IPS-NIHi7 (cell line): ENCODE results near the gene CAMTA1.
"Not testable (repeated sequence)": the region's sequence is repeated elsewhere in the genome, so short reads cannot be mapped to it uniquely, and the experiment has no call there.

Experiments used
- DNase-seq: peaks from one replicate; pipeline ENCODE4 v3.0.0; 2012; ENCODE audit warnings: mixed read lengths; ENCODE audit errors: extremely low spot score

The CAMTA1 gene

GRCh38 chr1:7302873-7303272 lies 517.6 kb downstream of the CAMTA1 start:
- no peak for DNase-seq

DNA sequence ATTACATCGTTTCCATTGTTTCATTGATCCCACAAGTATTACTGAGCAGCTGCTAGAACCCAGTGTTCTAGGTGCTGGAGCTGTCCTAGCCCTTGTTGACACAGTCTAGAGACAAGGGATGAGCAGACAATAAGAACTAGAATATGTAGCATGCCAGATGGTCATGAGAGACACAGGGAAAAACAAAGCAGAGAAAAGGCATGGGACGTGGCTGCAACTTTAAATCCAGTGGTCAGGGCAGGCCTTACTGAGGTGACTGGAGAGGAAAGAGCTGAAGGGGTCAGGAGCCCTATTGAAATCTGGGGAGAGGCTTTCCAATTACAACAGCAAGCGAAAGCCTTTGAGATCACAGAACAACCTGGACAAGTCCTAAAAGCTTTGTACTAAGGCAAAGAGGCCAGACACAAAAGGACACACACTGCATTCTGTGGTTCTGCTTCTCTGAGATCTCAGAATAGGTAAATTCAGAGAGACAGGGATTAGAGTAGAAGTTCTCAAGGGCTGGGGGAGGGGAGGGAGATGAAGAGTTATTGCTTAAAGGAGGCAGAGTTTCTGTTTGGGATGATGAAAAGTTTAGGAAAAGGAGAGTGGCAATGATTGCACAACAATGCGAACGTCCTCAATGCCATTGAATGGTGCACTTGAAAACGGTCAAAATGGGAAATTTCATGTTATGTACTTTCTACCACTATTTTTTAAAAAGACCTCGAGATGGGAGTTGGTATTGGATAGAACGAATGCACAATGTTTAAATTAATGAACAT lies 518.5 kb downstream of the CAMTA1 start:
- no peak for DNase-seq

GRCh38 chr1:7313081-7313546 lies 527.9 kb downstream of the CAMTA1 start:
- no peak for DNase-seq

DNA sequence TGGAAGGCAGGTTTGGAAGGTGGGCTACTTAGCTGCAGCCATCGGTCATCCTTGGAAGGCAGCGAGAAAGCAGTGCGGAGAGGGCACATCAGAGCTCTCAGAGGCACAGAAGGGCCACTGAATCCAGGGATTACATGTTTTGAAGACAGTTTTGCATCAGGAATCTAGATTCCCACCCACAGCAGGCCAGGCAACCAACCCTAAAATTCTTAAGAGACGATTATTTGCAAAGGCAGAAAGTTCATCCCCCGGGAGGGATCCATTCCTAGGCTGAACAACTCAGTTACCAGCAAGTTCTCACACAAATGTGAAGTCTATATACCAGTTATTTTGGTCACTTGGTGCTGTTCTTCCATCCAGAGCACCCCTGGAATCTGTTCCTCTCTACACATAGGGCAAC lies 528.6 kb downstream of the CAMTA1 start:
- DNase-seq, result no peak

GRCh38 chr1:7315316-7315715 lies 530.1 kb downstream of the CAMTA1 start:
- no peak for DNase-seq

GRCh38 chr1:7315946-7316345 lies 530.7 kb downstream of the CAMTA1 start:
- no peak for DNase-seq

DNA sequence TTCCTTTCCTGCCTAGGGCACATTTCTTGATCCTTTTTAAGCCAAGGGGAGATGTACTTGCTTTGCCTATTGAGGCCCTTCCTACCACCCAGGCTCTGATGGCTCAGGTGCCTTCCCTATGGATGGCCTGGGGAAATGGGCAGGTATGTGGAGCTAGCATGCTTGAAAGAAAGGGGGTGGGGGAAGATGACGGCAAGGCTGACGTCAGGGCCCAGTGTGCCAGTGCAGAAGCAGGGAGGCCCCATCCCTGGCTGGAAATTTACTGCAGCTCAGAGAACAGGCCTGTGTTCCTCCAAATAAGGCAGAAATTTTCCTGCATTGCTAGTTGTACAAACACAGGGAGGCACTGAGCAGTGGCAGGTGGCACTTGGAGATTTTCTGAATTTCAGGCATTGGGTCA lies 532.6 kb downstream of the CAMTA1 start:
- no peak for DNase-seq

DNA sequence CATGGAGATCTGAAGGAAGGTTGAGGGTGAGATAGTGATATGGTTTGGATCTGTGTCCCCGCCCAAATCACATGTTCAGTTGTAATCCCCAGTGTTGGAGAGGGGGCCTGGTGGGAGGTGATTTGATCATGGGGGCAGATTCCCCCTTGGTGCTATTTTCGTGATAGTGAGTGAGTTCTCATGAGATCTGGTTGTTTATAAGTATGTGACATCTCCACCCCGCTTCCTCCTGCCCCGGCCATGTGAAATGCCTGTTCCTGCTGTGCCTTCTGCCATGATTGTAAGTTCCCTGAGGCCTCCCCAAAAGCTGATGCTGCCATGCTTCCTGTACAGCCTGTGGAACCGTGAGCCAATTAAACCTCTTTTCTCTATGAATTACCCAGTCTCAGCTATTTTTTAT lies 533.9 kb downstream of the CAMTA1 start:
- no peak for DNase-seq

GRCh38 chr1:7320661-7321060 lies 535.4 kb downstream of the CAMTA1 start:
- DNase-seq, result no peak

GRCh38 chr1:7322283-7322785 lies 537.1 kb downstream of the CAMTA1 start:
- DNase-seq, result no peak

DNA sequence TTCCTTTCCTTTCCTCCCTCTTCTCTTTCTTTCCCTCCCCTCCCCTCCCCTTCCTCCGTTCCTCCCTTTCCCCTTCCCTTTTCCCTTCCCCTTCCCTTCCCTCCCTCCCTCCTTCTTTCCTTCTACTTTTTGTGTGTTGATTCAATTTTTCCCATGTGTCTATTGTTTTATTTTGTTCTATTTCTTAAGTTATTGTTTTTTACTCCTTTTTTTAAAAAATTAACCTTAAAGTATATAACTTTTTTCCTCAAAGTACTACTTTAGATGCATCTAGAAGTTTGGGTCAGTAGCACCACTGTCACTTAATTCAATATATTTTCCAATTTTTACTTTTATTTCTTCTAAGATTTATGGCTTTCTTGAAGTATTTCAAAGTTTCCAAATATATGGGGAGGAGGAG lies 537.7 kb downstream of the CAMTA1 start:
- no peak for DNase-seq

- no peak for DNase-seq
Observed at GRCh38 chr1:7325254-7325653, 540.0 kb downstream of the CAMTA1 start.

DNA sequence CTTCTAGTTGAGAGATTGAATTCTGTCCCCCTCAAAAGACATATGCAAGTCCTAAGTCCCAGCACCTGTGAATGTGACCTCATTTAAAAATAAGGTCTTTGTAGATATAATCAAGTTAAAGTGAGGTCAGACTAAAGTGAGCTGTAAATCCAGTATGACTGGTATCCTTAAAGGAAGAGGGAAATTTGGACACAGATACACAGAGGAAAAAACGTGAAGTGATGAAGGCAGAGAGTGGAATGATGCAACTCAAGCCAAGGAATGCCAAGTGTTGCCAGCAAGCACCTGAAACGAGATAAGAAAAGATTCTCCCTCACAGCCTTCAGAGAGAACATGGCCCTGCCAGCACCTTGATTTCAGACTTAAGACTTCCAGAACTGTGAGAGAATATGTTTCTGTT lies 541.1 kb downstream of the CAMTA1 start:
- DNase-seq, result no peak

DNA sequence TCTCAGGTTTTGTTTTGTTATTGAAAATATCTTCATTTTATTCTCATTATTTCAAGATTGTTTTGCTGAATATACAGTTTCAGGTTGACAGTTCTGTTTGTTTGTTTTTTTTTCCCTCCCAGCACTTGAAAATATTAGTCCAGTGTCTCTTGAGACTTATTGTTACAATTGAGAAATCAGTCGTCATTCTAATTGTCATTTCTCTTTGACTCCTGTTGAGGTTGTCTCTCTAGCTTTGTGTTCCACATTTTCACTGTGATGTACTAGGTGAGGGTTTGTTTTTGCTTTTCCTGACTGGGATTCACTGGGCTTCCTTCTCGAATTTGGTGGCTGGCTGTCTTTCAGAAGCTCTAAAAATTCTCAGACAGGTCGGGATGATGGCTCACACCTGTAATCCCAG lies 542.6 kb downstream of the CAMTA1 start:
- DNase-seq, result no peak

DNA sequence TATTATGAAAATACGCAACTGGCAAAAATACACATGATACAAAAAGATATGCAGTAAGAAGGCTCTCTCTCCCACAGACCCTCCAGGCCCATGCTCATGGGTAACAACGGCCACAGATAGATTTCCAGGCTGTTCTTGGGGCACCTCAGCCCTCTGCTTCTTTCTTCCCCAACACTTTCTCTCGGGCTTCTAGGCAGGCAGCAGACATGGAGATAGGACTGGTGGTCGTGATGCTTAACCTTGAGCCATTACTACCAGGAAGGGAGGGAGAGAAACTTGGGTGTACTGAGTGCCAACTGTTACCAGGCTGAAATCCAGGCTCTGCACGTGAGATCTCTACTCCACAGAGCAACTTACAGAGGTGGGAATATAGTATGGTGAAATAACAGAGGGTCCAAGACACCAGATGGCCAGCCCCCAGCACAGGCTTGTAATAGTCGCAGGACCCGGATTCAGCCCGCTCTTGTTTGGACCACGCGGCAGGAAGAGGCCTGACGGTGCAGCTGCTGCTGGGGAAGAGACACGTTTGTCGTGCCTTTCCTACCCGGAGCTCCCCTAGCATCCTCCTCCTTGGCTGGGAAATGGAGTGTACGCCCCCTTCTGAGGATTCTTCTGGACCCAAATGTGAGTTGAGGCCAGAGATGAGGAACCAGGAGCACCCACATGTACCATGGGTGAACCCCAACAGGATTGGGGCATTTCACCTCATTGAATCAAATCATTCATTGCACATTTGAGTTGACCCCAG lies 544.8 kb downstream of the CAMTA1 start:
- no peak for DNase-seq

GRCh38 chr1:7330726-7331125 lies 545.5 kb downstream of the CAMTA1 start:
- DNase-seq, result not testable (repeated sequence)

- DNase-seq, result no peak
Observed at GRCh38 chr1:7331926-7332535, 546.8 kb downstream of the CAMTA1 start.

DNA sequence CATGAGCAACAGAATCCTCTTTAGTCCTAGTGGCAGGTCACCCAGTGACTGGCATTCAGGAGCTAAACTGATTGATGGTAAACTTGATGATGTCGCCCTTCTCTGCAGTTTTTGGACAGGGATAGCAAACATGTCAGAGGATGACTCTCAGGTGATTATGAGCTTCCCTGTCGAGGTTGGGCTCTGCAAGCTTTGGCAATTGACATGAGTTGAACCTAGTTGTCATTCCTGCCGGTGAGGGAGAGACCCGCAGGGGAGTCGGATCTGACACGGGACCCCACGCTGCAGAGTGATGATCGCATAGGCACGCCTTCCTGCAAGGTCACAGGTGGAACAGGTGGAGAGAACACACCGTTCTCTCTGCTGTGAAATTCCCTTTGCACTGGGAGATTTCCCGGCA lies 547.8 kb downstream of the CAMTA1 start:
- DNase-seq, result no peak

GRCh38 chr1:7333620-7334019 lies 548.4 kb downstream of the CAMTA1 start:
- DNase-seq, result no peak

- DNase-seq, result no peak
Observed at GRCh38 chr1:7334475-7335035, 549.3 kb downstream of the CAMTA1 start.

DNA sequence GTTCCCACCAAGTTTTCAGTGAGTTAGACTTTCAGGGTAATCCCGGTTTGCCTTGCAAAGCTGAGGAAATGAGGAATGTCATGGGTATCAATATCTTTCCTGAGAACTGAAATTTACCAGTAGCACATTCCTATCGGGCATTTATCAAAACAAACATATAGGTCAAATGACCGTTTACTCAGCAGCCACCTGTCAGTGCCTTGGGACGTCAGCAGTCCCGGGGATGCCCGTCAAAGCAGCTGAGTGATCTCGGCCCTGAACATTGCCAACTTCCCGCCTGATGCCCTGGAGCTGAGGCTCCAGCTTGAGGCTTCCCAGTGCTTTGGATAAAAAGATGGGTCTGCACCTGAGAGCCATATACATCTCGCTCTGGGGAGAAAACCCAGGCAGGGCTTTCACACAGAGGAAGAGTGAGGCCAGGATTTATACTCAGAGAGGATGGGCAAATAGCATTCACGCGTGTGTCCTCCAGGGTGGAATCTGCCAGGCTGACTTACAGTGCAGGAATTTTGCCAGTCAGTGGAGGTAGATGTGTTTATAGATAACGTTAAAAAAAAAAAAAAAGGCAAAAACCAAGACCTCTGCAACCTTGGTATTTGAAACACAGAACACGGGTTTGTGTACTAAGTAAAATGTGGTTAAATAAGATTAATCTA lies 550.1 kb downstream of the CAMTA1 start:
- DNase-seq, result no peak

DNA sequence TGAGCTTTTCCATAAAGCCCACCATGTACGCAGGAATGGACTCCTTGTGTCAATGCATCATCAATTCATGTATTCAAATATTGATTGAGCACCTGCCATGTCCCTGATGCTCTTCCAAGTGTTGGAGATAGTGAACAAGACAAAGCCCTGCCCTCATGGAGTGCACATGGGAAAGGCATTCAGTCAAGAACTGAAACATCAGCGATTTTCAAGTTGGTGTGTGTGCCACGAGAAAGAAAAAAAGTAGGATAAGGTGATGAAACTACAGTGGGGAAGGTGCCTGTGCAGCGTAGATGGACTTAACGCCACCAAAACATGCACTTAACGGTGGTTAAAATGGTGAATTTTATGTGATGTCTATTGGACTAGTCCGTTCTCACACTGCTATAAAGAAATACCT lies 553.2 kb downstream of the CAMTA1 start:
- DNase-seq, result no peak
